Measurements from ENCODE around the gene FXYD2. TPM values are rescaled to one million over a fixed set of nuclear protein-coding genes. Genes with fewer than 3 reads are reported as not detected.

The FXYD2 gene
- total RNA-seq, 4 donors from 2014 or later, result 0.67 to 1.7 TPM; not detected in 2

DNA sequence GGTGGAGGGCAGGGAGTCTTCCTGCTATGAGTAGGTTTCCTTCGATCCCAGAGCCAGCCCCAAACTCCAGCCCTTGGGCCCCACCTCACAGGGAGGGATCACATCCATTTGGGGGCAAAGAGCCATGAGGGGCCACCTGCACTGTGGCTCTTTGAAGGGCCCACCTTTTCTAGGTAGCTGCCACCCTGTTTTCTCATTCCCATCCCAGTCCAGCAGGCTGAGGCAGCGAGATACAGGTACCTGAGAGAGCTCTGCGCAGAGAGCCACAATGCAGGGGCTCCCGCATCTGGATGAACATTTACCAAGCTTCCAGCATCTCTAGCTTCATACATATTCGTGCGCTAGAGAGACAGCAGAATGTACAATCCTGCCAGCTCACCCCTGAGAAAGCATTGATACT is 35.6 kb upstream of the FXYD2 start:
- Histone ChIP-seq H3K4me3 (no peak overlapping the region), H3K27ac (no peak overlapping the region), H3K36me3 (no peaks in the 10 kb centered on the region), H3K27me3 (no peaks in the 10 kb centered on the region), H3K9me3 (no peaks in the 10 kb centered on the region), H3K4me1 (peaks cover 0 to 18% (median 0%) of the 10 kb centered on the region in 4 donors)
- no peak for TF ChIP-seq POLR2A (IDR thresholded peaks at IDR 0.05)
- TF ChIP-seq, protein P1, sequence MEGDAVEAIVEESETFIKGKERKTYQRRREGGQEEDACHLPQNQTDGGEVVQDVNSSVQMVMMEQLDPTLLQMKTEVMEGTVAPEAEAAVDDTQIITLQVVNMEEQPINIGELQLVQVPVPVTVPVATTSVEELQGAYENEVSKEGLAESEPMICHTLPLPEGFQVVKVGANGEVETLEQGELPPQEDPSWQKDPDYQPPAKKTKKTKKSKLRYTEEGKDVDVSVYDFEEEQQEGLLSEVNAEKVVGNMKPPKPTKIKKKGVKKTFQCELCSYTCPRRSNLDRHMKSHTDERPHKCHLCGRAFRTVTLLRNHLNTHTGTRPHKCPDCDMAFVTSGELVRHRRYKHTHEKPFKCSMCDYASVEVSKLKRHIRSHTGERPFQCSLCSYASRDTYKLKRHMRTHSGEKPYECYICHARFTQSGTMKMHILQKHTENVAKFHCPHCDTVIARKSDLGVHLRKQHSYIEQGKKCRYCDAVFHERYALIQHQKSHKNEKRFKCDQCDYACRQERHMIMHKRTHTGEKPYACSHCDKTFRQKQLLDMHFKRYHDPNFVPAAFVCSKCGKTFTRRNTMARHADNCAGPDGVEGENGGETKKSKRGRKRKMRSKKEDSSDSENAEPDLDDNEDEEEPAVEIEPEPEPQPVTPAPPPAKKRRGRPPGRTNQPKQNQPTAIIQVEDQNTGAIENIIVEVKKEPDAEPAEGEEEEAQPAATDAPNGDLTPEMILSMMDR (IDR thresholded peaks at IDR 0.05), result no peak
- no peak for DNase-seq

DNA sequence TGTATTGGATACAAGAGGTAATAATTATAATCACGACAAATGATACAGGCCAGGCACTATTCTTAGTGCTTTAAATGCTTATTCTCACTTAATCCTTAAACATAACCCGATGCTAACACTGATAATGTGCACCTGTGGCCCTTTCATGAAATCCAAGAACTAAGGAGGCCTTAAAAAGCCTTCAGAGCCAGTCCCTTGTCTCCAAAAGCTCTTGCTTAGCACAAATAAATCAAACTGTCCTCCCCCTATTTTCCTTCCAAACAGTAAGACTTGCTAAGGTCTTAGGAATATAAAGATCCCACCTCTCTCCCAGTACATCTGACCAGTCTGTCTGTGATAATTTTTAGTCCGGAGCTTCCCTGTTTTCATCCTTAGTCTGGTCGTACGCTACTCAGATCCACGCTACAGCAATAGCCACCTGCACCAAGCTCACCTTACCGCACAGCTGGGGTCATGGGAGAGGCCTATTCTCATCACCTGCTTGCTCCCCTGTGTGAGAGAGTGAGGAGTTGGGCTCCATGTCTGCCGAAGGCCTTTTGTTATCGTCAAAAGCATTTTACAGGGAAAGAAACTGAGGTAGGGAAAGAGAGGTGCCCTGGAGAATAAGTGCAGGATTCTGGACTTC is 35.1 kb upstream of the FXYD2 start:
- Histone ChIP-seq H3K4me1 (peaks cover 0 to 18% (median 0%) of the 10 kb centered on the region in 4 donors), H3K27me3 (no peaks in the 10 kb centered on the region), H3K9me3 (no peaks in the 10 kb centered on the region), H3K27ac (no peak overlapping the region), H3K4me3 (no peak overlapping the region), H3K36me3 (no peaks in the 10 kb centered on the region)
- no peak for DNase-seq
- TF ChIP-seq, protein P1 (IDR thresholded peaks at IDR 0.05), result no peak
- TF ChIP-seq POLR2A (IDR thresholded peaks at IDR 0.05), result no peak

DNA sequence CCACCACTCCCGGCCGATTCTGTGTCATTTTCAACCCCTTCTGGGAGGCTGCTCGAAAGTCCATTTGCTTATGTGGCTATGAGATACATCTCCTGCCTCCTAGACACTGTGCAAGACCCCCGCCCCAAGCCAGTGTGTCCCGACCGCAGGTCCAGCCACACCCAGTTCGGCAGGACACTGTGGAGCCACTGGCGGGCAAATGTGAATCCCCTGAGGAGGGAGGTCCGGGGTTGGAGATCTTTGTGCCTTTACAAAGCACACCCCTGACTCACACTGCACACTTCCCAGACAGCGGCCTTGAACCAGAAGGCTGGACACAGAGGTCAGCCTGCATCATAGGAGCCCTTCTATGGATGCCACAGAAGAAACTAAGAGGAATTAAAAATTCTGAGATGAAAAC is 34.5 kb upstream of the FXYD2 start:
- Histone ChIP-seq H3K27me3 (no peaks in the 10 kb centered on the region), H3K36me3 (no peaks in the 10 kb centered on the region), H3K4me3 (no peak overlapping the region), H3K9me3 (no peaks in the 10 kb centered on the region), H3K4me1 (peaks cover 0 to 18% (median 0%) of the 10 kb centered on the region in 4 donors), H3K27ac (no peak overlapping the region)
- TF ChIP-seq, protein P1 (IDR thresholded peaks at IDR 0.05), result no peak
- no peak for TF ChIP-seq POLR2A (IDR thresholded peaks at IDR 0.05)
- DNase-seq, result no peak

DNA sequence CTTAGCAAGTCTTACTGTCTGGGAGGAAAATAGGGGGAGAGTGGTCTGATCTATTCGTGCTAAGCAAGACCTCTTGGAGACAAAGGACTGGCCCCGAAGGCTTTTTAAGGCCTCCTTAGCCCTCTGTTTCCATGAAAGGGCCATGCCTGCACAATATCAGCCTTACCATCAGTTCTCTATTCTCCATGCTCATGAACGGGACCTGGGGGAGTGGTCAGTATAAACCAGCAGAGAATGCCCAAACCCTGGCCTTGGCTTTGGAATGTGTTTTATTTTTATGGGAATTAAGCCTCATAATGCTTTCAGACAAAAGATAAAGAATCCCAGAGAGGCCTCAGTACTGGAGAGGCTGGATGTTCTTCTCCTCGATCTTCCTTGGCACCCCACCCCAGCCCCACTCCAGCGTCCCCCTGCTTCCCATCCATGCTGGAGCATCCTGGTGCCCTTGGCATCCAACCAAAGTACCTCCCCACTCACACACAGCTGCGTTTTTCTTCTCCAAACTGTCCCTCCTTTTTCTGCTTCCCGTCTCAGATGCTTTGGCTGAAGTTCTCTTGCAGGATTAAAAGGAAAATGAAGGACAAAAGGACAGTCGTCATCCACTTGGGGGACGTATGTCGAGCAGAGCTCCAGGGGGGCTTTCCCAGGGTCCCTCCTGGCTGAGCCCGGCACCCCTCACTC is 33.3 kb upstream of the FXYD2 start:
- Histone ChIP-seq H3K27ac (no peak overlapping the region), H3K4me1 (peaks cover 0 to 18% (median 0%) of the 10 kb centered on the region in 4 donors), H3K9me3 (no peaks in the 10 kb centered on the region), H3K36me3 (no peaks in the 10 kb centered on the region), H3K4me3 (no peak overlapping the region), H3K27me3 (no peaks in the 10 kb centered on the region)
- TF ChIP-seq, protein P1 (IDR thresholded peaks at IDR 0.05), result no peak
- no peak for TF ChIP-seq POLR2A (IDR thresholded peaks at IDR 0.05)
- DNase-seq, result no peak

DNA sequence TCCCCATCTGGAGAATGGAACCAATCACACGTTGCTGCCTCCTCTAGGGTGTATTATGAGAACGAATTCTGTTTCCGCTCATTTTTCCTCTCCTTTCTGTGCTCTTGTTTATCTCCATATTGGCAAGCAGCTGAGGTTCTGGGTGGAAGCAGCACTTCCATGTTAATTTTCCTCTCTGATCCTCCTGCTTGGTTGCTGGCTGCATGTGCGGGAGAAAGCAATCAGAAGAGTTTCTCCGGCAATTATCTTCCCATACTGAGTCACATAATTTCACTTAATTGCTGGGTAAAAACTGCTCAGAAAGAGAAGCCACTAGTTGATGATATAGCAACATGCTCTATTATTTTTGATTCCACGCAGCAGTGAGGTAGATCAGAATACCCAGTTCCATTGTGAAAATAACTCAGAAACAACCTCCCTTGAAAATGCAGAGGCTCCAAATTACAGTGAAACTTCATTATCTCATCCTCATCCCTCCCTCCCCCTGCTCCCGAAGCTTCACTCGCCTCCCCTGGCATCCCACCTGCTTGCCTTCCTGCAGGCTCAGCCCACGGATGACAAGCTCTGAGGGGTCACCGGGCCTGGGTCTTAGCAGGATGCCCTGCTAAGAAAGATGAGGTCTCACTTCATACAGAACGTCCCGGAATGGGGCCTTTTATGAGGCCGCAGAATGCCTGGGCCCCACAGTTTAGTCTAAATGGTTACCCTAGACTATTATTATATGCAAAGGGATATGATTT is 31.5 kb upstream of the FXYD2 start:
- no peak for TF ChIP-seq POLR2A (IDR thresholded peaks at IDR 0.05)
- TF ChIP-seq, protein P1 (IDR thresholded peaks at IDR 0.05), result no peak
- H3K4me1 ChIP-seq, result peaks cover 0 to 4% (median 0%) of the 10 kb centered on the region in 4 donors

More for the DNA sequence above, 31.5 kb upstream of the FXYD2 start:
- DNase-seq, result peak in 1 of 3 donors; percentile 19
- Histone ChIP-seq H3K4me3 (no peak overlapping the region), H3K9me3 (no peaks in the 10 kb centered on the region), H3K27ac (no peak overlapping the region), H3K27me3 (no peaks in the 10 kb centered on the region), H3K36me3 (no peaks in the 10 kb centered on the region)

Data from Peyer's patch (tissue), 4 donors.